GM10266 (cell line): ENCODE measurements around the gene CNR2.
"Not testable (repeated sequence)": the region's sequence is repeated elsewhere in the genome, so short reads cannot be mapped to it uniquely, and the experiment has no call there.

ENCODE experiments used
- DNase-seq: peaks from one replicate; pipeline ENCODE4 v3.0.0; 2012; ENCODE audit errors: extremely low spot score
- CTCF ChIP-seq: IDR thresholded peaks from 2 replicates; pipeline ENCODE4 v1.5.1; 2012; ENCODE audit warnings: mild to moderate bottlenecking, low read depth; ENCODE audit not compliant: control insufficient read depth, insufficient read depth; ENCODE audit errors: missing control alignments

The CNR2 gene

DNA sequence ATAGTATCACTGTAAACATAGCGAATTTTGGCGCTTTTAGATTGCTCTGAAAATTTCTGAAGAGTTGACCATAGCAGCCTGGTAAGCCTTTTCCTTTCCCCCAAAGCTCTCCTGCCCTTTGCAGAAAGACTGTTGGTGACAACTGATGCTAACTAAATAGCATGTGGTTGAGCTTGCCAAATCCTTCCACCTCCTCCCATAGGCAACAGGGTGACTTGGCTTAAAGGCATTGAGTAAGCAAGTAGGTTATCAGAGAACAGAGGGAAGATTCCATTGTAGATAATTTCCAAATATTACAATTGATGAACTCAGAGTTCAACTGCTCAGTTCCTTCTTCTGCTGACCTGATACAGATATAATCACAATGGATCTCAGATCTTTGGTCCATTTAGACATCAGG, 68.0 kb downstream of the CNR2 start:
- TF ChIP-seq CTCF = no peak
- DNase-seq = no peak

GRCh38 chr1:23843644-23844043, 69.5 kb downstream of the CNR2 start:
- no peak for DNase-seq
- no peak for TF ChIP-seq CTCF

- no peak for TF ChIP-seq CTCF
- peak; percentile 72 for DNase-seq
Observed at GRCh38 chr1:23838401-23838866, 74.7 kb downstream of the CNR2 start.

- no peak for DNase-seq
- TF ChIP-seq CTCF = no peak
Observed at GRCh38 chr1:23837908-23838307, 75.3 kb downstream of the CNR2 start.

DNA sequence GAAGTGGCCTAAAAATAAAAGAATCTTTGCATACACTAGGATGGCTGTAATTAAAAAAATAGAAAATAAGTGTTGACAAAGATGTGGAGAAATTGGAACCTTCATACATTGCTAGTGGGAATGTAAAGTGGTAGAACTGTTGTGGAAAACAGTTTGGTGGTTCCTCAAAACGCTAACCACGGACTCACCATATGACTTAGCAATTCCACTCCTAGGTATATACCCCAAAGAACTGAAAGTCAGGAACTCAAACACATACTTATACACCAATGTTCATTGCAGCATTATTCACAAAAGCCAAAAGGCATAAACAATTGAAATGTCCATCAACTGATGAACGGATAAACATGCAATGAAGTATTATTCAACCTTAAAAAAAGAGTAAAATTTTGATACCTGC, 77.1 kb downstream of the CNR2 start:
- no peak for TF ChIP-seq CTCF
- no peak for DNase-seq

DNA sequence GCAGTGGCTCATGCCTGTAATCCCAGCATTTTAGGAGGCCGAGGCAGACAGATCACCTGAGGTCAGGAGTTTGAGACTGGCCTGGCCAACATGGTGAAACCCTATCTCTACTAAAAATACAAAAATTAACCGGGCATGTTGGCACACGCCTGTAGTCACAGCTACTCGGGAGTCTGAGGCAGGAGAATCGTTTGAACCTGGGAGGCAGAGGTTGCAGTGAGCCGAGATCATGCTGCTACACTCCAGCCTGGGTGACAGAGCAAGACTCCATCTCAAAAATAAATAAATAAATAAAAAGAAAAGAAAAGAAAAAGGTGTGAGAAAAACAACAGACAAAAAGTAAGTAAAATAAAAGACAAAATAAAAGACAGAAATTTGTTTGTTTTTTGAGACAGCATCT, 79.0 kb downstream of the CNR2 start:
- DNase-seq = not testable (repeated sequence)

GRCh38 chr1:23827717-23828116, 85.4 kb downstream of the CNR2 start:
- DNase-seq = no peak
- no peak for TF ChIP-seq CTCF

- not testable (repeated sequence) for DNase-seq
Observed at GRCh38 chr1:23826590-23826989, 86.6 kb downstream of the CNR2 start.
